ENCODE measurements around the gene KANSL1. TPM values are rescaled to one million over a fixed set of nuclear protein-coding genes. Genes with fewer than 3 reads are reported as not detected.

KANSL1 gene
- total RNA-seq, 1 experiment from 2014 or later: 47.6 TPM

DNA sequence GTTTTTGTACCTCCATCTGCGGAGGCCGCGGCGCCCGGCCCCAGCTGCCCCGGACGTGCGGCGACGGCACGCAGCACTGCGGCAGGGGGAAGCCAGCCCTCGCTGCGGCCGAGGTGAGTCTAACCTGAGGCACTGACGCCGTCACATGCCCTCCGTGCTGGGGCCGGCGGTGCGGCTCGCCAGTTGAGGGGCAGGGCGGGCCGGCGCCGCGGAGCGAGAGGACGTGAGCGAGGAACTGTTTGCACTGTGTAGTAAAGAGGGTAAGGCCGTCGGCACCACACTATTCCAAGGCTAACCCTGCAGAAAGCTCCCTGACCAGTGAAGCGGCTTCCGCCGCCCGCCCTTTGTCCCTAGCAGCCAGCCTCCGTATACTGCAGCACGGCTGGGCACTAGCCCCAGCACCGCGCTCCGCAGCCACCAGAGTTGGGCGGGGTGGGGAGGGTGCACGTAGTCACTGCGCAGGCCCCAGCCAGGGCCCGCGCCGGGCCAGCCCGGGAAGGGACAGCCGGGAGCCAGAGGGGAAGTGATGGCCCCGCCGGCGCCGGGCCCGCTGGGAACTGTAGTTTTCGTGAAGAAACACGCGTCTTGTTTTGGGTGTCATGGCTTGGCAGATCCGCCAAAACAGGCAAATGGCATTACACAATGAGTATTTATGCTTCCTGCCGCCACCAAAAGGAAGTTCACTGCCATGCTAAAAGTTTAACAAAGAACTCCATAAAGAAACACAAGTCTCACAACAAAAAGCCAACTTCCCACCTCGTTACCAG lies 580 bp upstream of the KANSL1 start:
- no TSS peak for BruUV-seq (replicated peaks)
- peak overlapping the region; percentile 90 for H2AFZ ChIP-seq (ENCODE audit: low read length)
- H4K20me1 ChIP-seq (ENCODE audit: low read length): peaks cover 37% of the 10 kb centered on the region
- no peak for TF ChIP-seq EZH2phosphoT487 (IDR thresholded peaks at IDR 0.05; ENCODE audit: borderline replicate concordance, low read length)
- TF ChIP-seq, protein P1, sequence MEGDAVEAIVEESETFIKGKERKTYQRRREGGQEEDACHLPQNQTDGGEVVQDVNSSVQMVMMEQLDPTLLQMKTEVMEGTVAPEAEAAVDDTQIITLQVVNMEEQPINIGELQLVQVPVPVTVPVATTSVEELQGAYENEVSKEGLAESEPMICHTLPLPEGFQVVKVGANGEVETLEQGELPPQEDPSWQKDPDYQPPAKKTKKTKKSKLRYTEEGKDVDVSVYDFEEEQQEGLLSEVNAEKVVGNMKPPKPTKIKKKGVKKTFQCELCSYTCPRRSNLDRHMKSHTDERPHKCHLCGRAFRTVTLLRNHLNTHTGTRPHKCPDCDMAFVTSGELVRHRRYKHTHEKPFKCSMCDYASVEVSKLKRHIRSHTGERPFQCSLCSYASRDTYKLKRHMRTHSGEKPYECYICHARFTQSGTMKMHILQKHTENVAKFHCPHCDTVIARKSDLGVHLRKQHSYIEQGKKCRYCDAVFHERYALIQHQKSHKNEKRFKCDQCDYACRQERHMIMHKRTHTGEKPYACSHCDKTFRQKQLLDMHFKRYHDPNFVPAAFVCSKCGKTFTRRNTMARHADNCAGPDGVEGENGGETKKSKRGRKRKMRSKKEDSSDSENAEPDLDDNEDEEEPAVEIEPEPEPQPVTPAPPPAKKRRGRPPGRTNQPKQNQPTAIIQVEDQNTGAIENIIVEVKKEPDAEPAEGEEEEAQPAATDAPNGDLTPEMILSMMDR (conservative IDR thresholded peaks at IDR 0.05; ENCODE audit: low read depth, low read length): peak; percentile 41; the same call in 1 of the 2 replicates
- H3K36me3 ChIP-seq (ENCODE audit: low read depth, low read length): peaks cover 6% of the 10 kb centered on the region; the same call in 1 of the 2 replicates
- H3K4me3 ChIP-seq (ENCODE audit: low read length): peak overlapping the region; percentile 87
- H3K9ac ChIP-seq (ENCODE audit: low read length): peak overlapping the region; percentile 92
- ChIA-PET CTCF (interaction anchor here (0.9 to 1.3 kb wide), 7 partner anchors 11 to 190 kb away, joined by 3 to 28 read pairs (median 9); no protein-coding TSS in a partner anchor), POLR2A (ENCODE audit: unreplicated experiment) (no interaction called here)
- no peaks in the 10 kb centered on the region for H3F3A ChIP-seq (ENCODE audit: low read length, unreplicated experiment)
- H3K27me3 ChIP-seq (ENCODE audit: low read length): no peaks in the 10 kb centered on the region
- peak; percentile 99 for DNase-seq
- intact Hi-C loops (cut with micrococcal nuclease): loop anchor here (1.0 kb wide), 1 partner anchor 19 kb away; no protein-coding TSS in a partner anchor
- H3K9me2 ChIP-seq (replicated peaks; ENCODE audit: low read length): no peaks in the 10 kb centered on the region
- peaks cover 24% of the 10 kb centered on the region for H3K4me1 ChIP-seq (ENCODE audit: insufficient read depth, low read length)
- peaks cover 87% of the 10 kb centered on the region for H3K79me2 ChIP-seq (ENCODE audit: low read length)
- peak; percentile 92 for ATAC-seq
- H3K4me2 ChIP-seq (ENCODE audit: low read length): peak overlapping the region; percentile 89
- peak overlapping the region; percentile 83 for H3K27ac ChIP-seq (ENCODE audit: low read length)
- H3K9me3 ChIP-seq (ENCODE audit: low read length): no peaks in the 10 kb centered on the region

DNA sequence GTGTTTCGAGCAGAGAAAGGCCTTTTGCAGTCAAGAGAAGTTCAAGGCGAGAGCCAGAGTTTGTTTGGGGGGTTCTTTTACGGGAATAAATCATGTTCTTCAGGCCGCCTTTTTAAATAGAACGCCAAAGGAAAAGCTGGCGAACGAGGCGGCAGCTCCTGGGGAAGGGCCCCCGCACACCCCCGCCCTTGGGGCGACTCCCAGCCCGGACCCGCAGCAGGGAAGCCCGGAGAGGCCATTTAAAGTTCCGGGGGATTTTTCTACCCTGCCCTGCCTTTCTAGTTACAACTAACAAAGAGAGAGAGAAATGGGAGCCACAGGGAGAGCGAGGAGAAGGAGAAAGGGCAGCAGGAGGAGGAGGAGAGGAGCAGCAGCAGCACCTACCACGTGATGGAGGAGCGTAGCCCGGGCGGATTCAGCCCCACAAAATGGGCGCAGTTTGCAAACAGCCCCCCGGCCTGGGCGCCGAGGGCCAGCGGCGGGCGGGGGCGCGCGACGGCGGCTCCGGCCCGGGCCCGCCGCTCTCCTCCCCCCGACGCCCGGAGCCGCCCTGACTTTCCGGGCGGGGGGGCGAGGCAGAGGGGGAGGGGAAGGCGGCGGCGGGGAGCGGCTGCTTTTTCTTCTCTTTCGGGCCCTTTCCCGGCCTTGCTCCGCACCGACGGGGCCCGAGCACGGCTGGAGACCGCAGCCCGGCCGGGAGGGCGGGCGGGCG lies 634 bp downstream of the KANSL1 start:
- Histone ChIP-seq H3K4me1 (ENCODE audit: insufficient read depth, low read length) (peaks cover 24% of the 10 kb centered on the region), H4K20me1 (ENCODE audit: low read length) (peaks cover 47% of the 10 kb centered on the region), H3K79me2 (ENCODE audit: low read length) (peaks cover 87% of the 10 kb centered on the region), H3K9me3 (ENCODE audit: low read length) (no peaks in the 10 kb centered on the region), H3K9ac (ENCODE audit: low read length) (peak overlapping the region; percentile 92), H3K36me3 (ENCODE audit: low read depth, low read length) (peaks cover 2% of the 10 kb centered on the region; the same call in 1 of the 2 replicates), H2AFZ (ENCODE audit: low read length) (peak overlapping the region; percentile 68), H3K27me3 (ENCODE audit: low read length) (no peaks in the 10 kb centered on the region), H3K27ac (ENCODE audit: low read length) (peak overlapping the region; percentile 80), H3K9me2 (replicated peaks; ENCODE audit: low read length) (no peaks in the 10 kb centered on the region), H3K4me2 (ENCODE audit: low read length) (peak overlapping the region; percentile 91), H3K4me3 (ENCODE audit: low read length) (peak overlapping the region; percentile 85), H3F3A (ENCODE audit: low read length, unreplicated experiment) (no peaks in the 10 kb centered on the region)
- ChIA-PET POLR2A (ENCODE audit: unreplicated experiment) (interaction anchor here (0.5 to 0.7 kb wide), 3 partner anchors 72 to 167 kb away, joined by 3 to 8 read pairs (median 4); no protein-coding TSS in a partner anchor), CTCF (interaction anchor here (0.5 to 1.3 kb wide), 37 partner anchors 8 to 1702 kb away, joined by 3 to 28 read pairs (median 4); no protein-coding TSS in a partner anchor)
- TF ChIP-seq, protein P1 (conservative IDR thresholded peaks at IDR 0.05; ENCODE audit: low read depth, low read length): no peak
- TF ChIP-seq EZH2 (IDR thresholded peaks at IDR 0.05; ENCODE audit: low read length, unreplicated experiment): no peak
- no peak for TF ChIP-seq EZH2phosphoT487 (IDR thresholded peaks at IDR 0.05; ENCODE audit: borderline replicate concordance, low read length)
- BruUV-seq (replicated peaks): no TSS peak
- intact Hi-C loops (cut with micrococcal nuclease): loop anchor here (1.0 kb wide), 2 partner anchors 53 to 148 kb away; no protein-coding TSS in a partner anchor
- ATAC-seq (peak; percentile 8), DNase-seq (peak; percentile 47)

All from PC-3 (cell line).